ENCODE data around the gene VPS8. TPM values are rescaled to one million over a fixed set of nuclear protein-coding genes. Genes with fewer than 3 reads are reported as not detected.

The VPS8 gene
- total RNA-seq, 1 donor from 2014 or later = 62.9 TPM

GRCh38 chr3:184804801-184805200, 7.2 kb upstream of the VPS8 start:
- no peak for DNase-seq

GRCh38 chr3:184805351-184806038, 6.5 kb upstream of the VPS8 start:
- ATAC-seq (peak; percentile 74), DNase-seq (no peak)
- Histone ChIP-seq H3K9me3 (no peaks in the 10 kb centered on the region), H3K27ac (peak overlapping the region; percentile 63), H3K27me3 (no peaks in the 10 kb centered on the region), H3K36me3 (no peaks in the 10 kb centered on the region), H3K4me1 (peaks cover 21% of the 10 kb centered on the region), H3K4me3 (no peak overlapping the region)
- no peak for TF ChIP-seq CTCF (IDR thresholded peaks at IDR 0.05)
- intact Hi-C loops (cut with DNase I) = no loop called here

More at GRCh38 chr3:184804801-184805200, 7.2 kb upstream of the VPS8 start:
- no peak for ATAC-seq
- H3K36me3 ChIP-seq = no peaks in the 10 kb centered on the region
- no peak overlapping the region for H3K4me3 ChIP-seq
- no peaks in the 10 kb centered on the region for H3K27me3 ChIP-seq
- no peak for TF ChIP-seq CTCF (IDR thresholded peaks at IDR 0.05)
- no peaks in the 10 kb centered on the region for H3K9me3 ChIP-seq
- H3K27ac ChIP-seq = peak overlapping the region; percentile 63
- H3K4me1 ChIP-seq = peaks cover 21% of the 10 kb centered on the region
- intact Hi-C loops (cut with DNase I) = no loop called here

- no peak for TF ChIP-seq CTCF (IDR thresholded peaks at IDR 0.05)
- Histone ChIP-seq H3K27ac (no peak overlapping the region), H3K4me3 (no peak overlapping the region), H3K36me3 (no peaks in the 10 kb centered on the region), H3K9me3 (no peaks in the 10 kb centered on the region), H3K4me1 (peaks cover 21% of the 10 kb centered on the region), H3K27me3 (no peaks in the 10 kb centered on the region)
- no peak for DNase-seq
- no peak for ATAC-seq
- intact Hi-C loops (cut with DNase I) = no loop called here
Observed at GRCh38 chr3:184806567-184807271, 5.2 kb upstream of the VPS8 start.

GRCh38 chr3:184807549-184807948, 4.4 kb upstream of the VPS8 start:
- Histone ChIP-seq H3K4me3 (no peak overlapping the region), H3K27ac (no peak overlapping the region), H3K36me3 (no peaks in the 10 kb centered on the region), H3K27me3 (no peaks in the 10 kb centered on the region), H3K9me3 (no peaks in the 10 kb centered on the region), H3K4me1 (peaks cover 21% of the 10 kb centered on the region)
- no peak for DNase-seq
- no peak for ATAC-seq
- intact Hi-C loops (cut with DNase I) = no loop called here
- TF ChIP-seq CTCF (IDR thresholded peaks at IDR 0.05) = no peak

GRCh38 chr3:184808021-184808420, 3.9 kb upstream of the VPS8 start:
- intact Hi-C loops (cut with DNase I) = no loop called here
- H3K9me3 ChIP-seq = no peaks in the 10 kb centered on the region
- H3K4me1 ChIP-seq = peaks cover 24% of the 10 kb centered on the region
- no peaks in the 10 kb centered on the region for H3K27me3 ChIP-seq
- H3K4me3 ChIP-seq = no peak overlapping the region
- ATAC-seq = no peak
- DNase-seq = no peak
- H3K27ac ChIP-seq = no peak overlapping the region
- TF ChIP-seq CTCF (IDR thresholded peaks at IDR 0.05) = peak; percentile 6
- H3K36me3 ChIP-seq = no peaks in the 10 kb centered on the region

Data from upper lobe of right lung (tissue), 1 donor.